ENCODE measurements around the gene CCDC183.
A peak's percentile ranks its signal among the peaks of the same experiment; 100 is the strongest.
"Not testable (repeated sequence)": the region's sequence is repeated elsewhere in the genome, so short reads cannot be mapped to it uniquely, and the experiment has no call there.

The CCDC183 gene

GRCh38 chr9:136760424-136760823 is 35.7 kb upstream of the CCDC183 start:
- Histone ChIP-seq H3K9me2 (replicated peaks; ENCODE audit: insufficient read depth, low read length) (no peaks in the 10 kb centered on the region), H3K36me3 (replicated peaks; ENCODE audit: insufficient read depth, low read length) (no peaks in the 10 kb centered on the region), H3K4me3 (ENCODE audit: low read length) (no peak overlapping the region), H3K4me1 (ENCODE audit: low read length) (peaks cover 7% of the 10 kb centered on the region), H3F3A (ENCODE audit: insufficient read depth, low read length) (peaks cover 3% of the 10 kb centered on the region; the same call in 1 of the 2 replicates), H3K4me2 (ENCODE audit: low read depth, low read length) (no peak overlapping the region), H3K9ac (ENCODE audit: low read length) (no peak overlapping the region), H4K20me1 (ENCODE audit: insufficient read depth, low read length) (no peaks in the 10 kb centered on the region), H2AFZ (ENCODE audit: low read length) (no peak overlapping the region), H3K79me2 (ENCODE audit: low read length) (no peaks in the 10 kb centered on the region), H3K27me3 (replicated peaks; ENCODE audit: insufficient read depth, low read length) (peaks cover 46% of the 10 kb centered on the region), H3K9me3 (replicated peaks; ENCODE audit: insufficient read depth, low read length) (no peaks in the 10 kb centered on the region), H3K27ac (ENCODE audit: low read length) (no peak overlapping the region)
- no peak for DNase-seq
- TF ChIP-seq CTCF (IDR thresholded peaks at IDR 0.05; ENCODE audit: low read length) (no peak), EZH2phosphoT487 (IDR thresholded peaks at IDR 0.05; ENCODE audit: low read length) (no peak), EZH2 (optimal IDR thresholded peaks at IDR 0.05; ENCODE audit: low read depth, low read length) (no peak)

DNA sequence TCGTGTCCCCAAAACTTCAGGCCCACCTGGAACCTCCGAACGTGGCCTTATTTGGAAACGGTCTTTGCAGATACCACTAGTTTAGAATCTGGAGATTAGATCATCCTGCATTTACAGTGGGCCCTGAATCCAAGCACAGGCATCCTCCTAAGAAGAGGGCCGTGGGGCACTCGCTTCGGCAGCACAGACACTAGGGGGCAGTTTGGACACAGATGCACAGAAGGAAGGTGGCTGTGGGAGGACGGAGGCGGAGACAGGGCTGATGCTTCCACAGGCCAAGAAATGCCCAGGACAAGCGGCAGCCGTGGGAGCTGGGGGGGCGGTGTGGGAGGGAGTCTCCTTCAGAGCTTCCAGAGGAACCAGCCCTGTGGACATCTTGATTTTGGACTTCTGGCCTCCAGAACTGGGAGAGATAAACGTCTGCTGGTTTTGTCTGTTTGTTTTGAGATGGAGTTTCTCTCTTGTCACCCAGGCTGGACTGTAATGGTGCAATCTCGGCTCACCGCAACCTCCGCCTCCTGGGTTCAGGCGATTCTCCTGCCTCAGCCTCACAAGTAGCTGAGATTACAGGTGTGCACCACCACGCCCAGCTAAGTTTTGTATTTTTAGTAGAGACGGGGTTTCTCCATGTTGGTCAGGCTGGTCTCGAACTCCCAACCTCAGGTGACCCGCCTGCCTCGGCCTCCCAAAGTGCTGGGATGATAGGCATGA is 35.1 kb upstream of the CCDC183 start:
- H3K4me2 ChIP-seq (ENCODE audit: low read depth, low read length); H2AFZ ChIP-seq (ENCODE audit: low read length); H3K27ac ChIP-seq (ENCODE audit: low read length); H3K9me3 ChIP-seq (replicated peaks; ENCODE audit: insufficient read depth, low read length); H3K9ac ChIP-seq (ENCODE audit: low read length); H3K9me2 ChIP-seq (replicated peaks; ENCODE audit: insufficient read depth, low read length); H3K4me1 ChIP-seq (ENCODE audit: low read length); H3K4me3 ChIP-seq (ENCODE audit: low read length); H3K36me3 ChIP-seq (replicated peaks; ENCODE audit: insufficient read depth, low read length); H4K20me1 ChIP-seq (ENCODE audit: insufficient read depth, low read length); H3K79me2 ChIP-seq (ENCODE audit: low read length); H3F3A ChIP-seq (ENCODE audit: insufficient read depth, low read length): not testable (repeated sequence)
- TF ChIP-seq CTCF (IDR thresholded peaks at IDR 0.05; ENCODE audit: low read length) = peak; percentile 62
- peak; percentile 54 for DNase-seq
- peaks cover 43% of the 10 kb centered on the region for H3K27me3 ChIP-seq (replicated peaks; ENCODE audit: insufficient read depth, low read length)

DNA sequence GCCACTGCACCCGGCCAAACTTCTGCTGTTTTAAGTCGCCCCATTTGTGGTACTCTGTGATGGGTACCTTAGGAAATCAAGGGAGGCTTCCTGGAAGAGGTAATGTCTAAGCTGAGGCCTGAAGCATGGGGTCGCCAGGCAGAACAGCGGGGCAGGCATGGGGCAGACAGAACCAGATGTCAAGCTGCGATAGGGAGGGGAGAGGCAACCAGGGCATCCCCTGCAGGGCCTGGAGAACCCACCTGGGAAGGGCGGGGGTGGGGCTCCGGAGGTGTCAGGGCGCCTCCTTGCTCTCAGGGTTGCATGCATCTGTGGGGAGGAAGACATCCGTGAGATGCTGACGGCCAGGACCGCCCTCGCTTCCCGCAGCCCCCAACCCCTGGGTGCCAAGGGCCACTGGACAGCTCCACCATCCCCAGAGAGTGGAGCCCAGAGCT is 34.6 kb upstream of the CCDC183 start:
- Histone ChIP-seq H3K79me2 (ENCODE audit: low read length) (no peaks in the 10 kb centered on the region), H3K9ac (ENCODE audit: low read length) (no peak overlapping the region), H3K27me3 (replicated peaks; ENCODE audit: insufficient read depth, low read length) (peaks cover 38% of the 10 kb centered on the region), H3K9me3 (replicated peaks; ENCODE audit: insufficient read depth, low read length) (no peaks in the 10 kb centered on the region), H3K4me3 (ENCODE audit: low read length) (no peak overlapping the region), H4K20me1 (ENCODE audit: insufficient read depth, low read length) (no peaks in the 10 kb centered on the region), H3K4me1 (ENCODE audit: low read length) (peaks cover 8% of the 10 kb centered on the region), H2AFZ (ENCODE audit: low read length) (no peak overlapping the region), H3K27ac (ENCODE audit: low read length) (no peak overlapping the region), H3F3A (ENCODE audit: insufficient read depth, low read length) (peaks cover 11% of the 10 kb centered on the region), H3K36me3 (replicated peaks; ENCODE audit: insufficient read depth, low read length) (no peaks in the 10 kb centered on the region), H3K9me2 (replicated peaks; ENCODE audit: insufficient read depth, low read length) (no peaks in the 10 kb centered on the region), H3K4me2 (ENCODE audit: low read depth, low read length) (no peak overlapping the region)
- TF ChIP-seq CTCF (IDR thresholded peaks at IDR 0.05; ENCODE audit: low read length) (no peak), EZH2 (optimal IDR thresholded peaks at IDR 0.05; ENCODE audit: low read depth, low read length) (no peak), EZH2phosphoT487 (IDR thresholded peaks at IDR 0.05; ENCODE audit: low read length) (no peak)
- no peak for DNase-seq
